Gastroesophageal sphincter (tissue), 4 donors: Measurements from ENCODE around the gene ARHGAP24. TPM values are rescaled to one million over a fixed set of nuclear protein-coding genes. Genes with fewer than 3 reads are reported as not detected.

Experiments used
- ATAC-seq: fragments of 150-250 bp; one replicate; pipeline ENCODE4 v1.9.1; 2016; ENCODE audit warnings: mild to moderate bottlenecking, moderate library complexity
- H3K27ac ChIP-seq, 4 donors: fragments of 200-600 bp; sonication (generic) in 3 of 4; 1 replicate in 3 of 4; 2 replicates in 1 of 4; pipeline ENCODE4 v1.5.1; 2016 to 2019
- H3K27me3 ChIP-seq: fragments of 200-600 bp; sonication (generic); one replicate; pipeline ENCODE4 v1.5.1; 2019
- H3K36me3 ChIP-seq, 2 donors: fragments of 200-600 bp; sonication (generic); one replicate each; pipeline ENCODE4 v1.5.1; 2019; ENCODE audit warnings: control low read depth in 1 of 2
- H3K4me1 ChIP-seq, 3 donors: fragments of 200-600 bp; sonication (generic); 1 replicate in 2 of 3; 2 replicates in 1 of 3; pipeline ENCODE4 v1.5.1; 2016 to 2019; ENCODE audit warnings: control low read depth in 2 of 3
- H3K4me3 ChIP-seq, 2 donors: fragments of 200-600 bp; sonication (generic); one replicate each; pipeline ENCODE4 v1.5.1; 2019; ENCODE audit warnings: mild to moderate bottlenecking in 1 of 2, moderate library complexity in 1 of 2
- H3K9me3 ChIP-seq, 3 donors: fragments of 200-600 bp; sonication (generic); one replicate each; pipeline ENCODE4 v1.5.1; 2017 to 2019; ENCODE audit warnings: control low read depth in 2 of 3
- CTCF ChIP-seq, 4 experiments: fragments of 200-600 bp in 2 of 4; fragments of 450-650 bp in 2 of 4; sonication (generic) in 1 of 4; IDR thresholded peaks; one replicate each; pipeline ENCODE4 v1.5.1; 2017 to 2019; ENCODE audit warnings: antibody characterized with exemption in 4 of 4, mild to moderate bottlenecking in 2 of 4, moderate library complexity in 2 of 4
- EP300 ChIP-seq: sonication (generic); formaldehyde crosslinking; IDR thresholded peaks from one replicate; pipeline ENCODE4 v1.6.1; 2017; ENCODE audit warnings: antibody characterized with exemption, mild to moderate bottlenecking
- POLR2A ChIP-seq, 2 donors: fragments of 450-650 bp; IDR thresholded peaks; one replicate each; pipeline ENCODE4 v1.6.1; 2017; ENCODE audit warnings: antibody characterized with exemption in 2 of 2, mild to moderate bottlenecking in 2 of 2, moderate library complexity in 1 of 2
- POLR2AphosphoS5 ChIP-seq: sonication (generic); formaldehyde crosslinking; IDR thresholded peaks from one replicate; pipeline ENCODE4 v1.6.1; 2017; ENCODE audit warnings: antibody characterized with exemption
- WGBS, 2 donors: methylation state at CpG; one replicate each; pipeline ENCODE4 v1.1.5; 2018; ENCODE audit warnings: low coverage in 1 of 2; 5-methylcytosine and 5-hydroxymethylcytosine counted together
- total RNA-seq, 4 donors: library from RNA; depleted of rRNA; stranded (reverse); fragments of >200 nt; gene quantifications; one replicate each; pipeline ENCODE4 v1.1.0, GENCODE V29; 2016

The ARHGAP24 gene
- total RNA-seq, 4 donors from 2014 or later: 24.4 to 38.6 (median 34.3) TPM

- TF ChIP-seq EP300 (no peak), POLR2A (IDR thresholded peaks at IDR 0.05) (no peak), CTCF (IDR thresholded peaks at IDR 0.05) (no peak), POLR2AphosphoS5 (no peak)
- H3K27ac ChIP-seq: no peak overlapping the region
- H3K27me3 ChIP-seq: no peaks in the 10 kb centered on the region
- H3K4me1 ChIP-seq: peaks cover 0 to 10% (median 4%) of the 10 kb centered on the region in 3 donors
- ATAC-seq: no peak
- H3K36me3 ChIP-seq: no peaks in the 10 kb centered on the region
- WGBS, 2 donors: 67 to 94% methylated on average over 1 to 3 of the region's 3 CpGs
- H3K4me3 ChIP-seq: no peak overlapping the region
- no peaks in the 10 kb centered on the region for H3K9me3 ChIP-seq
Observed at GRCh38 chr4:85495621-85496020, 20.7 kb downstream of the ARHGAP24 start.

GRCh38 chr4:85496126-85496849 lies 21.3 kb downstream of the ARHGAP24 start:
- WGBS, 2 donors: 58 to 68% methylated on average over 8 of the region's 8 CpGs
- H3K36me3 ChIP-seq: no peaks in the 10 kb centered on the region
- TF ChIP-seq CTCF (IDR thresholded peaks at IDR 0.05) (no peak), POLR2AphosphoS5 (no peak), POLR2A (IDR thresholded peaks at IDR 0.05) (no peak), EP300 (no peak)
- no peak overlapping the region for H3K27ac ChIP-seq
- no peaks in the 10 kb centered on the region for H3K9me3 ChIP-seq
- H3K4me3 ChIP-seq: no peak overlapping the region
- no peak for ATAC-seq
- peaks cover 0 to 10% (median 4%) of the 10 kb centered on the region in 3 donors for H3K4me1 ChIP-seq
- H3K27me3 ChIP-seq: no peaks in the 10 kb centered on the region

GRCh38 chr4:85496933-85497332 lies 22.0 kb downstream of the ARHGAP24 start:
- H3K27ac ChIP-seq: no peak overlapping the region
- no peaks in the 10 kb centered on the region for H3K27me3 ChIP-seq
- no peaks in the 10 kb centered on the region for H3K36me3 ChIP-seq
- peaks cover 0 to 10% (median 4%) of the 10 kb centered on the region in 3 donors for H3K4me1 ChIP-seq
- no peak for ATAC-seq
- H3K4me3 ChIP-seq: no peak overlapping the region
- 44 to 62% methylated on average over 4 of the region's 4 CpGs for whole genome bisulfite sequencing, 2 donors
- no peaks in the 10 kb centered on the region for H3K9me3 ChIP-seq
- TF ChIP-seq POLR2A (IDR thresholded peaks at IDR 0.05) (no peak), CTCF (IDR thresholded peaks at IDR 0.05) (no peak), EP300 (no peak), POLR2AphosphoS5 (no peak)

GRCh38 chr4:85498068-85498733 lies 23.3 kb downstream of the ARHGAP24 start:
- peak; percentile 79 for ATAC-seq
- H3K36me3 ChIP-seq: no peaks in the 10 kb centered on the region
- WGBS, 2 donors: 43 to 62% methylated on average over 4 to 5 of the region's 5 CpGs
- no peak overlapping the region for H3K4me3 ChIP-seq
- H3K27me3 ChIP-seq: no peaks in the 10 kb centered on the region
- H3K27ac ChIP-seq: peak overlapping the region in 3 of 4 donors; percentile 40 to 51 (median 42)
- peaks cover 0 to 10% (median 4%) of the 10 kb centered on the region in 3 donors for H3K4me1 ChIP-seq
- H3K9me3 ChIP-seq: no peaks in the 10 kb centered on the region
- no peak for TF ChIP-seq POLR2A (IDR thresholded peaks at IDR 0.05)
- TF ChIP-seq POLR2AphosphoS5: no peak
- TF ChIP-seq CTCF (IDR thresholded peaks at IDR 0.05): no peak
- no peak for TF ChIP-seq EP300

GRCh38 chr4:85499573-85499972 lies 24.6 kb downstream of the ARHGAP24 start:
- no peak overlapping the region for H3K4me3 ChIP-seq
- WGBS, 2 donors: 94 to 95% methylated on average over 2 to 3 of the region's 3 CpGs
- no peaks in the 10 kb centered on the region for H3K9me3 ChIP-seq
- TF ChIP-seq CTCF (IDR thresholded peaks at IDR 0.05): no peak
- TF ChIP-seq POLR2AphosphoS5: no peak
- TF ChIP-seq POLR2A (IDR thresholded peaks at IDR 0.05): no peak
- no peak for TF ChIP-seq EP300
- H3K4me1 ChIP-seq: peaks cover 0 to 10% (median 4%) of the 10 kb centered on the region in 3 donors
- no peak for ATAC-seq
- H3K36me3 ChIP-seq: no peaks in the 10 kb centered on the region
- no peak overlapping the region for H3K27ac ChIP-seq
- H3K27me3 ChIP-seq: no peaks in the 10 kb centered on the region
